ENCODE measurements around the gene GPR82. TPM values are rescaled to one million over a fixed set of nuclear protein-coding genes. Genes with fewer than 3 reads are reported as not detected.
A peak's percentile ranks its signal among the peaks of the same experiment; 100 is the strongest.
"Not testable (repeated sequence)": the region's sequence is repeated elsewhere in the genome, so short reads cannot be mapped to it uniquely, and the experiment has no call there.

The GPR82 gene, protein sequence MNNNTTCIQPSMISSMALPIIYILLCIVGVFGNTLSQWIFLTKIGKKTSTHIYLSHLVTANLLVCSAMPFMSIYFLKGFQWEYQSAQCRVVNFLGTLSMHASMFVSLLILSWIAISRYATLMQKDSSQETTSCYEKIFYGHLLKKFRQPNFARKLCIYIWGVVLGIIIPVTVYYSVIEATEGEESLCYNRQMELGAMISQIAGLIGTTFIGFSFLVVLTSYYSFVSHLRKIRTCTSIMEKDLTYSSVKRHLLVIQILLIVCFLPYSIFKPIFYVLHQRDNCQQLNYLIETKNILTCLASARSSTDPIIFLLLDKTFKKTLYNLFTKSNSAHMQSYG
- under 1 TPM in 4 of 6 donors, not detected in 2; 0.04 to 0.62 (median 0.32) TPM for total RNA-seq
- under 1 TPM in 1 of 2 donors, not detected in 1; 0.12 TPM for polyA plus RNA-seq

DNA sequence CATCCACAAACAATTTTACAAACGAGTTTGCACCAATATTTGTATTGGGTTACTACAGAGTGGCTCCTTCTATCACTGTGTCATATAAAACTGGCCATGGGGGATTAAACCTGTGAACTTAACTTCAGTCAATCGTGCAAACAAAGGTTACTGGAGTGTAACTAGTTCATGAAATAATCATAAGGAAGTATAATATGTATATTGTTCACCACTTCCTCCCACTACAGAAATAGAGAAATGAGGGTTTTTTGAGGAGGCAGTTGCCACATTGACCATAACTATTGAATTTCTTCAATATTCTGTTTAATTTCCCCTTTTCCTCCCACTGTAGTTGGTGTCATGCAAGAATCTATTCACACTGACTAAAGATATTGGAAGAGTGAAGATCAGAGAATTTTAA is at the start of gene GPR82:
Gene GPR82 (plus strand): TSS at position 356 of the 400 bp plus-strand sequence. CDS start 2,846 bp downstream, outside the sequence.
- WGBS, 2 donors, result 34 to 47% methylated on average over 2 of the region's 2 CpGs
- no peaks in the 10 kb centered on the region for H3K36me3 ChIP-seq
- no peak for FAIRE-seq
- no peak within 1 kb of the TSS for H3K27ac ChIP-seq
- intact Hi-C loops (cut with DNase I), result no loop called here
- no peaks in the 10 kb centered on the region for H3K4me1 ChIP-seq
- no peak within 1 kb of the TSS for H3K4me3 ChIP-seq
- no peak for DNase-seq
- H3K27me3 ChIP-seq, result peaks cover 0 to 7% (median 0%) of the 10 kb centered on the region in 4 donors
- H3K9me3 ChIP-seq, result no peaks in the 10 kb centered on the region
- TF ChIP-seq, protein P1, sequence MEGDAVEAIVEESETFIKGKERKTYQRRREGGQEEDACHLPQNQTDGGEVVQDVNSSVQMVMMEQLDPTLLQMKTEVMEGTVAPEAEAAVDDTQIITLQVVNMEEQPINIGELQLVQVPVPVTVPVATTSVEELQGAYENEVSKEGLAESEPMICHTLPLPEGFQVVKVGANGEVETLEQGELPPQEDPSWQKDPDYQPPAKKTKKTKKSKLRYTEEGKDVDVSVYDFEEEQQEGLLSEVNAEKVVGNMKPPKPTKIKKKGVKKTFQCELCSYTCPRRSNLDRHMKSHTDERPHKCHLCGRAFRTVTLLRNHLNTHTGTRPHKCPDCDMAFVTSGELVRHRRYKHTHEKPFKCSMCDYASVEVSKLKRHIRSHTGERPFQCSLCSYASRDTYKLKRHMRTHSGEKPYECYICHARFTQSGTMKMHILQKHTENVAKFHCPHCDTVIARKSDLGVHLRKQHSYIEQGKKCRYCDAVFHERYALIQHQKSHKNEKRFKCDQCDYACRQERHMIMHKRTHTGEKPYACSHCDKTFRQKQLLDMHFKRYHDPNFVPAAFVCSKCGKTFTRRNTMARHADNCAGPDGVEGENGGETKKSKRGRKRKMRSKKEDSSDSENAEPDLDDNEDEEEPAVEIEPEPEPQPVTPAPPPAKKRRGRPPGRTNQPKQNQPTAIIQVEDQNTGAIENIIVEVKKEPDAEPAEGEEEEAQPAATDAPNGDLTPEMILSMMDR (IDR thresholded peaks at IDR 0.05), result no peak
- no peak for ATAC-seq

DNA sequence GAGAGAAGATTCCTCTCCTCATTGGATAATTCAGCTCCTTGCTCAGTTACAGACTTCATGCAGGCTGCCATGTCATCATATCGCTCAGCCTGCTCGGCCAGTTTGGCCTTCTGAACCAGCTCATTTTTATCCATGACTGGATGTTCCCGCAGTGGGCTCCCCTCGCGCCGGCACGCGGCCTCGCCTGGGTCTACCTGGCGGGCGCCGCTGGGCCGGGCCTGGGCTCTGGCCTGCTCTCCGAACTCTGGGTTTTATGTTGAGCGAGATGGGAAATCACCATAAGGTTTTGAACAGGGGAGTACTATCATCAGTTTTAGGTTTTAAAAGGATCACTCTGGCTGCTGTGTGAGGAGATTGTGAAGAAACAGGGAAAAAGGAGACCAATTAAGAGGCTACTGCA is 47.6 kb upstream of the GPR82 start:
- H3K4me3 ChIP-seq; intact Hi-C loops (cut with DNase I); ATAC-seq; H3K4me1 ChIP-seq; FAIRE-seq; H3K27me3 ChIP-seq; H3K9me3 ChIP-seq; H3K27ac ChIP-seq; DNase-seq; H3K36me3 ChIP-seq: not testable (repeated sequence)
- WGBS, 2 donors, result 86 to 98% methylated on average over 15 of the region's 15 CpGs

DNA sequence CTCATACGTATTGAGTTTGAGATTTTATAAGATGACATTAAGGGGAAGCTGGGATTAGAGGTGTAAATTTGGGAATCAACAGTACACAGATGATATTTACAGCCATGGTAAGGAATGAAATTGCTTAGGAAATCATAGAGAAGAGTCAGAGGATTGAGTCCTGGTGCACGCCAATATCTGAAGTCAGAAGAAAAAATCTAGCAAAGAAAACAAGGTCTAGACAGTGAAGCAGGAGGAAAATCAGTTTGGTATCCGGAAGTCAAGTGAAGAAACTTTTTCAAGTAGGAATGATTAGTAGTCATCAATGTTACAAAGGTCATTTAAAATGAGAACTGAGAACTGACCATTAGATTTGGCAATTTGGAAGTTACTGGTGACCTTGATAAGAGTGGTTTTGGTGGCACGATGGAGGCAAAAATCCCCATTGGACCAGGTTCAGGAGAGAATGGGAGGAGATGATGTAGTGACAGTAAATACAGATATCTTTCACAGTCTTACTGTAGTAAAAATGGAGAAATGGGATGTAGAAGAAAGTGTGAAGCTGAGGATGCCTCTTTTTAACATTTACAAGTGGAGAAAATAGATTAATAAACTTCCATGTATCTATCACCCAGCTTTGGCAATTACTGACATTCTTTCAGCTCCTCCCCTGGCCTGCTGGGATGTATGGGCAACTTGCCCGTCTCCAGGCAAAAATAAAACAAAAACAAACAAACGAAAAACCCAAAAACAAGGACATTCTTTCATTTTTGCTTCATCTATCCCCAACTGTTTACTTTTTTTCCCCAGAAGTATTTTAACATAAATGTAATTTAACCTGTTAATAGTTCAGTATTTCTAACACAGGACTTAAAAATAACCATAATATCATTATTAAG is 46.6 kb upstream of the GPR82 start:
- Histone ChIP-seq H3K9me3 (no peaks in the 10 kb centered on the region), H3K36me3 (no peaks in the 10 kb centered on the region), H3K27ac (no peak overlapping the region), H3K27me3 (peaks cover 0 to 3% (median 0%) of the 10 kb centered on the region in 4 donors), H3K4me1 (no peaks in the 10 kb centered on the region), H3K4me3 (no peak overlapping the region)
- TF ChIP-seq, protein P1 (IDR thresholded peaks at IDR 0.05), result no peak
- DNase-seq, result no peak
- 60 to 78% methylated on average over 6 of the region's 6 CpGs for WGBS, 2 donors
- ATAC-seq, result no peak
- no peak for FAIRE-seq
- intact Hi-C loops (cut with DNase I), result no loop called here

DNA sequence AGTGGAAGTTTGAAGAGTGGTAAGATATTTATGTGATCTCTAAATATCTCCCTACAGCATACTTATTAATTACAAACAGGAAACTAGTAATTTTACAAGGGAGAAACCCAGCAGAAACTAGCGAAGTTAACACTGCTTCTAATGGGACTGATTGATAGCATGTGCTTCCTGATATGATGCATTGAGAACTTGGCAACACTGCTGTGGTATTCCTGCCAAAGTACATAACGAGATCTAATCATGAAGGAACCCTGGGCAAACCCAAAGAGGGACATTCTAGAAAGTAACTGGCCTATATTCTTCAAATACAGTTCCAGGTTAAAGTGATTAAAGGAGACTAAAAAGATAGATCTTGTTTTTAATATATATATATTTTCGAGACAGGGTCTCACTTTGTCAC is 39.8 kb upstream of the GPR82 start:
- DNase-seq (peak in 3 of 6 donors; percentile 25 to 48 (median 43)), ATAC-seq (peak; percentile 83 to 97 (median 92)), FAIRE-seq (no peak)
- H3K27me3 ChIP-seq, result peaks cover 0 to 6% (median under 1%) of the 10 kb centered on the region in 4 donors
- 14 to 15% methylated on average over 3 of the region's 3 CpGs for WGBS, 2 donors
- H3K9me3 ChIP-seq, result no peaks in the 10 kb centered on the region
- intact Hi-C loops (cut with DNase I), result no loop called here
- no peak overlapping the region for H3K4me3 ChIP-seq
- no peak overlapping the region for H3K27ac ChIP-seq
- TF ChIP-seq, protein P1 (IDR thresholded peaks at IDR 0.05), result no peak
- H3K36me3 ChIP-seq, result no peaks in the 10 kb centered on the region
- peaks cover 0 to 4% (median 0%) of the 10 kb centered on the region in 3 donors for H3K4me1 ChIP-seq

DNA sequence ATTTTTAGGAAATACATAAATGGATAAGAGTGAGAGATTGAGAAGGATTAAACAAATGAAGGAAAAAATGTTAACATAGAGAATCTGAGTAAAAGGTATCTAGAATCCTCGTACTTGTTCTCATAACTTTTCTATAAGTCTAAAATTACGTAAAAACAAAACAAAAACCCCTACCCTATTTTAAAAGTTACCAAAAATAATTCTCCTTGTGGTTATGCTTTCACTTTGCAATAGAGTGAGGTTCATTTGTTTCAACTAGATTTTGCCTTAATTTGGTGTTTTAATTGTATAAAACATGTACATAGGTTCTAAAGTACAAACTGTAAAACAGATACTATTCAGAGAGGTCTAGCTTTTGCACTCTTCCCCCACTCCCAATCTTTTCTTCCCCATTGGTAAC is 39.0 kb upstream of the GPR82 start:
- WGBS, 2 donors, result 85 to 87% methylated on average over 2 of the region's 2 CpGs
- peak; percentile 69 for FAIRE-seq

More for the DNA sequence above, 39.0 kb upstream of the GPR82 start:
- H3K27me3 ChIP-seq, result peaks cover 0 to 11% (median 0%) of the 10 kb centered on the region in 4 donors
- intact Hi-C loops (cut with DNase I), result no loop called here
- H3K36me3 ChIP-seq, result no peaks in the 10 kb centered on the region
- H3K4me3 ChIP-seq, result no peak overlapping the region
- TF ChIP-seq, protein P1 (IDR thresholded peaks at IDR 0.05), result no peak
- H3K27ac ChIP-seq, result no peak overlapping the region
- no peak for ATAC-seq
- no peaks in the 10 kb centered on the region for H3K9me3 ChIP-seq
- no peak for DNase-seq
- peaks cover 0 to 4% (median 0%) of the 10 kb centered on the region in 3 donors for H3K4me1 ChIP-seq
